ENCODE data around the gene DNAJC5G.
"Not testable (repeated sequence)": the region's sequence is repeated elsewhere in the genome, so short reads cannot be mapped to it uniquely, and the experiment has no call there.

The DNAJC5G gene

DNA sequence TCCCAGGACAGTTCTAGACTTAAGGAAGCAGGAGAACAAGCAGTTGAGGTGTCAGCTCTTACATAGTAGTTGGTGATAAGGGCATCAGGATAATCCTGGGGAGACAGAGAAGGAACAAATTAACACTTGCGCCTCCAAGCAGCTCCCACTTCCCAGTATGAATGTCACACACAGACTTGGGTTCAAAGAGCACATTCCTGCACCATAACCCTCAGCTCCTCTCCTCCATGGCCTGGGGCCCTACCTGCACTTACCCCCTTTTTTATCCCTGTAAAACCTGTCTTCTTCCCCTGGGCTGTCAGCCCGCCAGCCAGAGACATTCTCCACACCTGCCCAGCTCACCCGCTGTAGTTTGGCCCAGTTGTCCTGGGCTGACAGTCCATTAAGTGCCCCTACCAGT, 36.9 kb downstream of the DNAJC5G start:
- DNase-seq, result no peak

DNA sequence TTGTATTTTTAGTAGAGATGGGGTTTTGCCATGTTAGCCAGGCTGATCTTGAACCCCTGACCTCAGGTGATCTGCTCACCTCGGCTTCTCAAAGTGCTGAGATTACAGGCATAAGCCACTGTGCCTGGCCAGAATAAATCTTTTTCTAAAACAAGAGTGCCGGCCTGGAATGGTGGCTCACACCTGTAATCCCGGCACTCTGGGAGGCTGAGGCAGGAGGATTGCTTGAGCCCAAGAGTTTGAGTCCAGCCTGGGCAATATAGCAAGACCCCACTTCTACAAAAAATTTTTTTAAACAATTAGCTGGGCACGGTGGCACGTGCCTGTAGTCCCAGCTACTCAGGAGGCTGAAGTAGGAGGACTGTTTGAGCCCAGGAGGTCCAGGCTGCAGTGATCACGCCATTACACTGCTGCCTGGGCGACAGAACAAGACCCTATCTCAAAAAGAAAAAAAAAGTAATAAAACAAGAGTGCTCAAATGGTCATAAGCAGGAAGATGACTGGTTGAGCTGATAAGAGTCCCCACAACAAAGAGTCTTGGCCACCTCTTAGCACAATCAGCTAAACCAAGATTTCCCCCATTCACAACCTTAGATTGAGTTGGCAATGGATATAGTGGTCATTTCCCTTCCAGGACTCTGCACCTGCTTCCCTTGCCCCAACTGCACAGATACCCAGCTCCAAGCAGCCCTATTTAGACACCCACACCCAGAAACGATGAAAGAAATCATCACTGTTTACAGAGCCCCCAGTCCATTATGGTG, 38.8 kb downstream of the DNAJC5G start:
- no peak for DNase-seq

- DNase-seq, result no peak
These were observed 39.5 kb downstream of the DNAJC5G start for GRCh38 chr2:27314709-27315108.

GRCh38 chr2:27315122-27315521, 39.9 kb downstream of the DNAJC5G start:
- no peak for DNase-seq

- no peak for DNase-seq
These were observed 41.6 kb downstream of the DNAJC5G start for GRCh38 chr2:27316655-27317412.

DNA sequence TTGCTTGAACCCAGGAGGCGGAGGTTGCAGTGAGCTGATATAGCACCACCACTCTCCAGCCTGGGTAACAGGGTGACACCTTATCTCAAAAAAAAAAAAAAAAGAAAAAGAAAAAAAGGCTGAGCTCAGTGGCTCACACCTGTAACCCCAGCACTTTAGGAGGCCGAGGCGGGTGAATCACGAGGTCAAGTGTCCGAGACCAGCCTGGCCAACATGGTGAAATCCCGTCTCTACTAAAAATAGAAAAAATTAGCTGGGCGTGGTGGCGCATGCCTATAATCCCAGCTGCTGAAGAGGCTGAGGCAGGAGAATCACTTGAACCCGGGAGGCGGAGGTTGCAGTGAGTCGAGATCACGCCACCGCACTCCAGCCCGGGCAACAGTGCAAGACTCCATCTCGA, 44.6 kb downstream of the DNAJC5G start:
- DNase-seq, result not testable (repeated sequence)

DNA sequence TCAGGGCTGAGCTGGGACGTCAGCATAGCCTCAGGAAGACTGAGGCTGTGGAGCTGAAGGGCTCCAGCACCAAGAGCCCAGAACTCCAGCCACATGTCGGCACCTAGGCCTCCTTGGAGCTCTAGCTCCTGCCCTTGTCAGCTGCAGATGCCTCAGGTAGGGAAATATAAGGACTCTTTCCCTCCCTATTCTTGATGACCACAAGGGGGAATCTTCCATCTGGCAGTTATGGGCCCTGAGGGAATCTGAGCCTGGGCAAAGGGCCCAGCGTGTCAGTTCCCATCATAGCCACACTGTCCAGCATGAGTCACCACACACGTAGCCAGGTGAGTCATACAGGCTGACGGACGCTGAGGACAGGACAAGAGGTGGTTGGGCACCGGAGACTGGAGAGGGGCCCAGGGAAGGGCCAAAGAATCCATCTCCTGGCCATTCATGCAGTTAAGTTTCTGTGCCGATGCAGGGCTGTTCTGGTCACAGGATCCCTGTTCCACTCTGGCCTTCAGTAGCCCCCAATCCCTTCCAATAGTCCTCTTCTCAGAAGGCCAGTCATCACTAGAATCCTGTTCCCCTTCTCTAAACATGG, 45.8 kb downstream of the DNAJC5G start:
- no peak for DNase-seq

- peak; percentile 67 for DNase-seq
These were observed 47.1 kb downstream of the DNAJC5G start for GRCh38 chr2:27322301-27322765.

GRCh38 chr2:27322766-27323595, 47.7 kb downstream of the DNAJC5G start, which contains the start of gene MPV17:
MPV17 (minus strand) TSS chr2:27323097; CDS start chr2:27322517, 580 bp downstream.
- DNase-seq, result peak; percentile 93

GRCh38 chr2:27323596-27324285, 48.5 kb downstream of the DNAJC5G start:
- DNase-seq, result no peak

DNA sequence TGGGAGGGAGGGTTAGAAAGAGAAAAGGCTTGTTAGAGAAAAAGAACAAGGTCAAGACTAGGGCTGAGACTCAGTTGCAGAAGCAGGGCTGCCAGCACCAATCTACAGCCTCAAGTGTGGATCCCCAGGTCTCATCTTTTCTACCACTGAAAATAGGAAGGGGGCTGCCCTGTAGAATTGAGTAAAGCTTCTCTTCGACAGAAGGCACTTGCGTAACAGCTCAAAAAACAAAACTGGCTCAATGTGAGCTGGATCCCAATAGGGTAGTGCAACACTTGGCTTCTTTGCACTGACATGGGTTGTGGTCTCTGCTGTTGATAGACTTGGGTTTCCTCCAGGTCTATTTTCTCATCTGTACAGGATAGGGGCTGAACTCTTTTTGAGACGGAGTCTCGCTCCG, 49.5 kb downstream of the DNAJC5G start:
- DNase-seq, result no peak

All from activated CD8-positive, alpha-beta memory T cell treated with anti-CD3 and anti-CD28 coated beads for 24 hours (primary cell).